NCI-H774 (cell line): Measurements from ENCODE around the gene COX7A1.
"Not testable (repeated sequence)": the region's sequence is repeated elsewhere in the genome, so short reads cannot be mapped to it uniquely, and the experiment has no call there.

Experiments
- DNase-seq: peaks from one replicate; lab custom pipeline; 2025; lab: John Stamatoyannopoulos, UW

Gene COX7A1

GRCh38 chr19:36152352-36153091 is at the start of gene COX7A1:
COX7A1 (minus strand) TSS chr19:36152447; CDS start chr19:36152407, 40 bp downstream.
- DNase-seq, result no peak

GRCh38 chr19:36201684-36202083 is 49.4 kb upstream of the COX7A1 start:
- DNase-seq, result no peak

- no peak for DNase-seq
Measured at GRCh38 chr19:36198119-36198518, 45.9 kb upstream of the COX7A1 start.

GRCh38 chr19:36196249-36196648 is 44.0 kb upstream of the COX7A1 start:
- DNase-seq, result no peak

GRCh38 chr19:36186722-36187121 is 34.5 kb upstream of the COX7A1 start:
- not testable (repeated sequence) for DNase-seq

- no peak for DNase-seq
Measured at GRCh38 chr19:36183245-36183628, 31.0 kb upstream of the COX7A1 start.

- DNase-seq, result no peak
Measured at GRCh38 chr19:36182612-36183244, 30.5 kb upstream of the COX7A1 start.

GRCh38 chr19:36179077-36179476 is 26.8 kb upstream of the COX7A1 start:
- DNase-seq, result not testable (repeated sequence)

GRCh38 chr19:36173846-36174245 is 21.6 kb upstream of the COX7A1 start:
- DNase-seq, result not testable (repeated sequence)

- no peak for DNase-seq
Measured at GRCh38 chr19:36172852-36173251, 20.6 kb upstream of the COX7A1 start.

- peak; percentile 30 for DNase-seq
Measured at GRCh38 chr19:36169084-36169760, 17.0 kb upstream of the COX7A1 start.

- DNase-seq, result no peak
Measured at GRCh38 chr19:36163813-36164212, 11.6 kb upstream of the COX7A1 start.

- no peak for DNase-seq
Measured at GRCh38 chr19:36160821-36161596, 8.8 kb upstream of the COX7A1 start.

GRCh38 chr19:36153126-36153525 is 879 bp upstream of the COX7A1 start:
- no peak for DNase-seq

GRCh38 chr19:36152019-36152351 is 262 bp downstream of the COX7A1 start:
- no peak for DNase-seq

- no peak for DNase-seq
Measured at GRCh38 chr19:36151144-36152018, 866 bp downstream of the COX7A1 start.

- no peak for DNase-seq
Measured at GRCh38 chr19:36150586-36150985, 1.7 kb downstream of the COX7A1 start.

GRCh38 chr19:36149673-36150406 is 2.4 kb downstream of the COX7A1 start:
- DNase-seq, result no peak

- DNase-seq, result no peak
Measured at GRCh38 chr19:36144624-36145023, 7.6 kb downstream of the COX7A1 start.

GRCh38 chr19:36142496-36142895 is 9.8 kb downstream of the COX7A1 start:
- no peak for DNase-seq

- DNase-seq, result no peak
Measured at GRCh38 chr19:36142046-36142445, 10.2 kb downstream of the COX7A1 start.
